Measurements from ENCODE around the gene TADA3.

Gene TADA3

GRCh38 chr3:9809615-9810432 is 17.6 kb upstream of the TADA3 start, which contains the start of gene TTLL3:
Gene TTLL3 (plus strand): TSS chr3:9810262. CDS start chr3:9810662, 400 bp downstream.
- DNase-seq = no peak

DNA sequence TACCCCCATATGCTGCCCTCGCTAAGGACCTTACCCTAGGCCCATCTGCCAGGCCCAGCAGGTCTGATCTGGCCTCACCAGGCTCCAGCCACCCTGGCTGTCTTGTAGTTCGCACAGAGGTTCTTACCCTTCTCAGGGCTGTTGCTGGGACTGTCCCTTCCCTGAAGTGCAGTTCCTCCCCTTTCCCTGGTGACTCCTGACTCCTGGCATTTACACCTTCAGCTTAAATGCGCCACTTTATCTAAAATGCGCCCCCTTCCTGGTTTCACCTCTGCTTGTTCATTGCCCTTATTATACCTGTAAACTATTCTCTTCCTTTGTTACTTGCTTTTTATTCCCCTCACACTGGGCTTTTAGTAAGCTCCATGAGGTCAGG is 17.0 kb upstream of the TADA3 start:
- DNase-seq = no peak

- DNase-seq = no peak
Measured at GRCh38 chr3:9808345-9809037, 16.2 kb upstream of the TADA3 start.

- no peak for DNase-seq
Measured at GRCh38 chr3:9807981-9808344, 15.7 kb upstream of the TADA3 start.

- DNase-seq = no peak
Measured at GRCh38 chr3:9806688-9807589, 14.7 kb upstream of the TADA3 start.

DNA sequence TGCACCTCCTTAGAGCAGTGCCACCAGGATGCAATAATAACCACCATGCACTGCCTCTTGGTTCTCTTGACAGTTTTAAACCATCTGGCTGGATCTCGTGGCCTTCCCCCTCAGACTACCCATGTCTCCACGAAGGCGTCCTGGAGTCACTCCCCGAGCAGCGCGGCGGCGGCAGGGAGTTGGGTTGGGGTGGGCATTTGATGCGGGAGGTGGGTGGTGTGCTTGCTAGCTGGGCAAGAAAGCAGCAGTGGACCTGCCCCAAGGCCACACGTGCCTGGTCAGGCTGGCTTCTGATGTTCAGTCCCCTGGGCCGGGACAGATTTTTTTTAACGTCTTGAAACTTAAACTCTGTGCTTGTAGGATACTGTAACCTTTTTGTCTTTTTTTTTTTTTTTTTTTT is 13.9 kb upstream of the TADA3 start:
- DNase-seq = no peak

DNA sequence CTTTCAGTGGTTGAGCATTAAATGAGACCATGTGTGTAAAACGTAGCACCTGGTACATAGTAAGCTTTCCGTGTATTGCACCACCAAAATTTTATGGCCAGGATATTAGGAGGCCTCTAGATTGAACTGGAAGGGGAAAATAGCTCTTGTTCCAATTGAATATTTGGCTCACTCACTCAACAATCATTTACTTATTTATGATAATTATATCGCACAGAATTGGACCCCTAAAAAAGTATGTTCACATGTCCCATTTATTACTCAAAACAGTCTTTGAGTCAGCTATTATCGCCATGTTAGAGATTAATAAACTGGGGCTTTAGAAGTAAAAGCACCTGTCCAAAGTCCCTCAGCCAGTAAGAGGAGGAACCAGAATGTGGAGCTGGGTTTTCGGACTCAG is 12.7 kb upstream of the TADA3 start:
- no peak for DNase-seq

DNA sequence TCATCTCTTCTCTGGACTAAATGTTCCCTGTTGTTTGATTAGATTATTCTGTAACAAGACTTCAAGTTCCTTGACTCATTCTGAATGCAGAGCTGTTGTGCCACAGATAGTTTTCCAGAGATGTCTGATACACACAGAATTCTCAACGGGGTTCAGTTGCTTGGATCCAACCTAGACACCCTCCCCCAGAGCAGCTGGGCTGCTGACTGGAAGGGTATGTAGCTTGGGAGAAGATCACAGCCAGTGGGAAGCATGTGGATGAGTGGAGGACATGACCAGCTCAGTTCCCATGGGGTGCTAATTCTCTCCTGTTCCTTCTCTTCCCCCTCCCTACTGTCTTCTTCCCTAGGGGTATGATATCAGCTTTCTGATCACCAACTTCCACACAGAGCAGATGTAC is 11.2 kb upstream of the TADA3 start:
- no peak for DNase-seq

DNA sequence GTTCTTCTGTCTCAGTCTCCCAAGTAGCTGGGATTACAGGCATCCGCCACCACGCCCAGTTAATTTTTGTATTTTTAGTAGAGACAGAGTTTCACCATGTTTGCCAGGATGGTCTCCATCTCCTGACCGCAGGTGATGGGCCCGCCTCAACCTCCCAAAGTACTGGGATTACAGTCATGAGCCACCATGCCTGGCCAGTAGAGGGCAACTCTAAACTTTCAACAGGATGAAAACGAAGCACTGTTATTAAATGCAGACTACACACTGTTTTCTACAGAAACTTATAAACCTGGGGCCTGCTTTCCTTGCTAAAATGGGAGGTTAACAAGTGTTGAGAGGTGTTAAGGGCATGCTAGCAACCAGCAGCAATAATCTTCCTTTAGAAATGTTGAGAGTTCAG is 8.3 kb upstream of the TADA3 start:
- no peak for DNase-seq

- DNase-seq = no peak
Measured at GRCh38 chr3:9797196-9797945, 5.1 kb upstream of the TADA3 start.

- no peak for DNase-seq
Measured at GRCh38 chr3:9795207-9795606, 2.9 kb upstream of the TADA3 start.

DNA sequence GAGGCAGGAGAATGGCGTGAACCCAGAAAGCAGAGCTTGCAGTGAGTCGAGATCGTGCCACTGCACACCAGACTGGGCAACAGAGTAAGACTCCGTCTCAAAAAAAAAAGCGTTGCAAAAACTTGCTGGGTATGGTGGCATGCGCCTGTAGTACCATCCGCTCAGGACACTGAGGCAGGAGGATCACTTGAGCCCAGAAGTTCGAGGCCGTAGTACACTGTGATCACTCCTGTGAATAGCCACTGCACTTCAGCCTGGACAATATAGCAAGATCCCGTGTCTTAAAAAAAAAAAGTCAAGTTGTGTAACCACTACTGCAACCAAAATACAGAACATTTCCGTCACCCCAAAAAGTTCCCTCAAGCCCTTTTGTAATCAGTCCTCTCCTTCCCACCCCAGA is 2.1 kb upstream of the TADA3 start:
- no peak for DNase-seq

- DNase-seq = no peak
Measured at GRCh38 chr3:9793161-9793781, 998 bp upstream of the TADA3 start.

GRCh38 chr3:9791790-9792404 is 376 bp downstream of the TADA3 start:
- DNase-seq = no peak

DNA sequence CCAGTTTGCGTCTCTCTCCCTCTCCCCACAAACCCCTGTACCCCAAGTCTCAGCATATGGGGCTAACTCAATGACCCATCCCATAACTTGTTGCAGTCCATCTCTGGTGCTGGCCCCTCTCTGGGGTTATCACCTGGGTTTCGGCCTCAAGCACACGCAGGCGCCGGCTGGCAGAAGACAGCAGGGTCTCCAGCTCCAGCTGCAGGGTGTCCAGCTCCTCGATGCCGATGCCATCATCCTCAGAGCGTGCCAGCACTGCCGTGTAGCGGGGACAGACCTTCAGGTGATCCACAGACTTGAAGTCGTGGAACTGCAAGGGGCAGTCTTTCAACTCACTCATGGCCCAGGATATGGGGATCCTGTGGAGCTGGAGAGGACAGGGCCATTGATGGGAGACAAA is 1.1 kb downstream of the TADA3 start:
- DNase-seq = no peak

DNA sequence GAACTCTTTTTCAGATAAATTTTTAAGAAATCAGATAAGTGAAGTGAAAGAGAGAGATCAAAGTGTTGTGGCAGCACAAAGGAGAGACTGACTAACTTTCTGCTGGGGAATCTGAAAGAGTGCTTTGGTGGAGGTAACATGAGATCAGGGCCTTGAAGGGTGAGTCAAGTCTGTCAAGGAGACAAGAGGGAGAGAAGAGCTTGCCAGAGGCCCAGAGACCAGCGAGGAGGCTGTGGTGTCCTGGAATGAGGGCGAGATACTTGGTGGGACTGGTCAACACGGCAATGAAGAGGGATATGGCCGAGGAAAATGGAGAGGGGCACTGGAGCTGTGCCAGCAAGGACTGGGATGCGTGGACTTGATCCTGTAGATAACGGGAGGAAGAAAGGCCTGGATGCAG is 4.6 kb downstream of the TADA3 start:
- no peak for DNase-seq

- DNase-seq = no peak
Measured at GRCh38 chr3:9786825-9787669, 5.2 kb downstream of the TADA3 start.

DNA sequence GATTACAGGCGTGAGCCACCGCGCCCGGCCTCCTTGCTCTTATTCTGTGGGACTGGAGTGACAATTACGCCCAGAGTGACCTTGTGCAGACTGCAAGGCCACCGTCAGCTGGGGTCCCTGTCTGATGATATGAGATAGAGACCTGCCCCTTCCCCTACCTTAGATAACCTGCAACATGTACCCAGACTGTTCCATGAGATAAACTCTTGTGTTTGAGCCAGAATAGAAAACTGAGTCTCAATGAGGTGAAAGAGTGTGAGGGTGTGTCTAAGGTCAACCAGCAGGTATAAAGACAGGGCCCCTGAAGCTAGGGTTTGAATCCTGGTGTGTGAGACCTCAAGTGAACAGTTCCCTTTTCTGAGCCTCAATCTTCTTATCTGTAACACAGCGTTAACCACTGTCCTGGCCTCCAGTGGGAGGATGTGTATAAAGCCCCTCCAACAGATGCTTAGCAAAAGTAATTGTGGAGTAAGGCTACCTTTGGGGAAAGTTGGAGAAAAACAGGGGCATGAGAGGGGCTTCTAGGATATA is 6.0 kb downstream of the TADA3 start:
- DNase-seq = no peak

GRCh38 chr3:9785602-9786001 is 6.7 kb downstream of the TADA3 start:
- no peak for DNase-seq

DNA sequence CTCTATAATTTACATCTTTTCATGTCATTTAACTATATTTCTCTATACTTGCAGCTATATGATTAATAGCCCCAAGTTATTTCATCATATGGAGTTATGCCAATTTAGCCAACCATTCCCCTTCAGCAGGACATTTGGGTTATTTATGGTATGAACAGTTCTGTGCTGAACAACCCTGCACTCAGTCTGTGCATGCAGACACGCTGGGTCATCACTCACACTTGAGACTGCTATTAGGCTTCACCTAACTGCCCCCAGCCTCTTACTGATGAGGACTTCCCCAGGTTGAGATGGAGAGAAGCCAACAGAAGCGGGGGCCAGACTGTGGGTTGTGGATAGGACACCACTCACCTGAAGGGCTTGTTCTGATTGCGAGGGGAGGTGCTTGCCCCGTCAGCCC is 7.3 kb downstream of the TADA3 start:
- no peak for DNase-seq

GRCh38 chr3:9783954-9784353 is 8.3 kb downstream of the TADA3 start:
- no peak for DNase-seq
